Vagina (tissue), 2 donors: ENCODE data around the gene ADIRF.

ENCODE experiments used
- POLR2A ChIP-seq, 2 donors: fragments of 450-650 bp; IDR thresholded peaks; one replicate each; pipeline ENCODE4 v1.6.1; 2017; ENCODE audit warnings: antibody characterized with exemption in 2 of 2, mild to moderate bottlenecking in 2 of 2, moderate library complexity in 2 of 2
- TF ChIP-seq, protein P1 (sequence below), 3 experiments: fragments of 450-650 bp in 2 of 3; fragments of 200-600 bp in 1 of 3; sonication (generic) in 1 of 3; IDR thresholded peaks; one replicate each; pipeline ENCODE4 v1.5.1; 2017 to 2019; ENCODE audit warnings: antibody characterized with exemption in 3 of 3, mild to moderate bottlenecking in 2 of 3, moderate library complexity in 2 of 3

DNA sequence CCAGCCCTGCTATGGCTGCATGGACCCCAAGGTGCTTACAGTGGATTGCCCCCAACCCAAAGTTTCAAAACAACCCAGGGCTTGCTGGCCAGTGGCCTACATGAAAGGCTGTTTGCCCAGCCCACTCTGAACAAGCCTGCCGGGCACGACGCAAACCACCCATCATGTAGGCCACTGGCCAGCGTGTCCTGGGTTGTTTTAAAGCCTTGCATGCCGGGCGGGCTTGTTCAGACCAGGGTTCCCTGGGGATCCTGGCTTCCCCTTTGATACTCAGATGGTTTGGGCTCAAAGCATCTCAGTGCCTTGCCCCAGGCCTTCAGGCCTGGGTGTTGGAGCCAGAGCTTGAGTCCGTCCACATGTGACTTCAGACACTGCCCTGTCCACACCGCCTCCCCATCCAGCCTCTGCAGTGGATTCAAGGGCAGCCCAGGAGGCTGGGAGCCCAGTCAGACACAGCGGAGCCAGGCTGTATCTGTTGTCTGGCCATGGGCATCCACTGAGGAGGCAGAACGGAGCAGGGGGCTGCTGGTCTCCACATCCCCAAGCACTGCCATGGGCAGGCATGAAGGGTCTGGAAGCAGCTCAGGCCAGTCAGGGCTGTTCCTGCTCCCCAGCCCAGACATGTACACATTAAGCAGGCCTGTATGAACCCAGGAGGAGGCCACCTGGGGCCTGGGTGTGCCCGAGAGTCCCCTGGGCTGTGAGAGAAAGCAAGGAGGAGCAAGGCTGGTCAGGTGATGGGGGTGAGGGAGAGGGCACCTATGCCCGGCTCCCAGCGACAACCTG is 4.0 kb upstream of the ADIRF start:
- TF ChIP-seq, protein P1, sequence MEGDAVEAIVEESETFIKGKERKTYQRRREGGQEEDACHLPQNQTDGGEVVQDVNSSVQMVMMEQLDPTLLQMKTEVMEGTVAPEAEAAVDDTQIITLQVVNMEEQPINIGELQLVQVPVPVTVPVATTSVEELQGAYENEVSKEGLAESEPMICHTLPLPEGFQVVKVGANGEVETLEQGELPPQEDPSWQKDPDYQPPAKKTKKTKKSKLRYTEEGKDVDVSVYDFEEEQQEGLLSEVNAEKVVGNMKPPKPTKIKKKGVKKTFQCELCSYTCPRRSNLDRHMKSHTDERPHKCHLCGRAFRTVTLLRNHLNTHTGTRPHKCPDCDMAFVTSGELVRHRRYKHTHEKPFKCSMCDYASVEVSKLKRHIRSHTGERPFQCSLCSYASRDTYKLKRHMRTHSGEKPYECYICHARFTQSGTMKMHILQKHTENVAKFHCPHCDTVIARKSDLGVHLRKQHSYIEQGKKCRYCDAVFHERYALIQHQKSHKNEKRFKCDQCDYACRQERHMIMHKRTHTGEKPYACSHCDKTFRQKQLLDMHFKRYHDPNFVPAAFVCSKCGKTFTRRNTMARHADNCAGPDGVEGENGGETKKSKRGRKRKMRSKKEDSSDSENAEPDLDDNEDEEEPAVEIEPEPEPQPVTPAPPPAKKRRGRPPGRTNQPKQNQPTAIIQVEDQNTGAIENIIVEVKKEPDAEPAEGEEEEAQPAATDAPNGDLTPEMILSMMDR (IDR thresholded peaks at IDR 0.05), result no peak
- no peak for TF ChIP-seq POLR2A (IDR thresholded peaks at IDR 0.05)
